Body of pancreas (tissue), 4 donors: ENCODE results near the gene DNAJB8.

Experiments used
- POLR2A ChIP-seq, 3 donors: fragments of 450-650 bp; IDR thresholded peaks; one replicate each; pipeline ENCODE4 v1.6.1; 2016; ENCODE audit warnings: antibody characterized with exemption in 3 of 3, mild to moderate bottlenecking in 2 of 3
- TF ChIP-seq, protein P1 (sequence below), 7 experiments: fragments of 450-650 bp in 4 of 7; fragments of 200-600 bp in 3 of 7; sonication (generic) in 3 of 7; IDR thresholded peaks; one replicate each; pipeline ENCODE4 v1.5.1; 2016 to 2019; ENCODE audit warnings: antibody characterized with exemption in 7 of 7

DNA sequence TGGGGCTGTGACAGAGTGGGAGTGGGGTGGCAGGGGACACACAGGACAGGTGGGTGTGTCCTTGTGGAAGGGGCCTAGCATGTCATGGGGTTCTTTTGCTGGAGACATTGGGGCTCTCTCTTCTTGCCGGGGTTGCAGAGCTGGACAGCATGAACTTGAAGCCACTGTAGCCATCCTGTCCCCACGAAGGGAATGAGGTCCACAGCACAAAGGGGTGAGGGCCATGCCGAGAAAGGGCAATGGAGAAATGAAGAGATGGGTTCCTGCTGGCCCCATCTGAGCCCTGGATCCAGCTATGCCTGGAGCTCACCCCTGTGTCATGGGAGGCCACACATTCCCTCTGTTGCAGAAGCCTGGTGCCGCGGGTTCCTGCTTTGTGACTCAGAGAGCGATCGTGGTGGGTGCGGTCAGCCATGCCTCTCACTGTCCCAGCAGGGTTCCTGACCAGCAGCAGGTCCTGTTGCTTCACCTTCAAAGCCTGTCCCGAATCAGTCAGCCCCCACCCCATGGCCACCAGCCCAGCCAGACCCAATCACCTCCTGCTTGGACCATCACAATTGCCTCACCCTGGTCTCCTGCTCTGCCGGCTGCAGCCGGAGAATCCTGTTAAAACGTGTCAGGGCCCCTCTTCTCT is 50.0 kb downstream of the DNAJB8 start:
- no peak for TF ChIP-seq POLR2A (IDR thresholded peaks at IDR 0.05)
- TF ChIP-seq, protein P1, sequence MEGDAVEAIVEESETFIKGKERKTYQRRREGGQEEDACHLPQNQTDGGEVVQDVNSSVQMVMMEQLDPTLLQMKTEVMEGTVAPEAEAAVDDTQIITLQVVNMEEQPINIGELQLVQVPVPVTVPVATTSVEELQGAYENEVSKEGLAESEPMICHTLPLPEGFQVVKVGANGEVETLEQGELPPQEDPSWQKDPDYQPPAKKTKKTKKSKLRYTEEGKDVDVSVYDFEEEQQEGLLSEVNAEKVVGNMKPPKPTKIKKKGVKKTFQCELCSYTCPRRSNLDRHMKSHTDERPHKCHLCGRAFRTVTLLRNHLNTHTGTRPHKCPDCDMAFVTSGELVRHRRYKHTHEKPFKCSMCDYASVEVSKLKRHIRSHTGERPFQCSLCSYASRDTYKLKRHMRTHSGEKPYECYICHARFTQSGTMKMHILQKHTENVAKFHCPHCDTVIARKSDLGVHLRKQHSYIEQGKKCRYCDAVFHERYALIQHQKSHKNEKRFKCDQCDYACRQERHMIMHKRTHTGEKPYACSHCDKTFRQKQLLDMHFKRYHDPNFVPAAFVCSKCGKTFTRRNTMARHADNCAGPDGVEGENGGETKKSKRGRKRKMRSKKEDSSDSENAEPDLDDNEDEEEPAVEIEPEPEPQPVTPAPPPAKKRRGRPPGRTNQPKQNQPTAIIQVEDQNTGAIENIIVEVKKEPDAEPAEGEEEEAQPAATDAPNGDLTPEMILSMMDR (IDR thresholded peaks at IDR 0.05) = no peak
